Lower leg skin (tissue), 3 donors: ENCODE measurements around the gene GAL3ST1.

Source experiments
- POLR2A ChIP-seq, 2 donors: fragments of 450-650 bp; IDR thresholded peaks; one replicate each; pipeline ENCODE4 v1.6.1; 2016 to 2017; ENCODE audit warnings: antibody characterized with exemption in 2 of 2, mild to moderate bottlenecking in 1 of 2, moderate library complexity in 1 of 2
- TF ChIP-seq, protein P1 (sequence below), 3 donors: fragments of 450-650 bp; IDR thresholded peaks; one replicate each; pipeline ENCODE4 v1.5.1; 2016; ENCODE audit warnings: antibody characterized with exemption in 3 of 3, mild to moderate bottlenecking in 3 of 3, moderate library complexity in 2 of 3

GRCh38 chr22:30582788-30583545, 8.5 kb upstream of the GAL3ST1 start:
- TF ChIP-seq, protein P1, sequence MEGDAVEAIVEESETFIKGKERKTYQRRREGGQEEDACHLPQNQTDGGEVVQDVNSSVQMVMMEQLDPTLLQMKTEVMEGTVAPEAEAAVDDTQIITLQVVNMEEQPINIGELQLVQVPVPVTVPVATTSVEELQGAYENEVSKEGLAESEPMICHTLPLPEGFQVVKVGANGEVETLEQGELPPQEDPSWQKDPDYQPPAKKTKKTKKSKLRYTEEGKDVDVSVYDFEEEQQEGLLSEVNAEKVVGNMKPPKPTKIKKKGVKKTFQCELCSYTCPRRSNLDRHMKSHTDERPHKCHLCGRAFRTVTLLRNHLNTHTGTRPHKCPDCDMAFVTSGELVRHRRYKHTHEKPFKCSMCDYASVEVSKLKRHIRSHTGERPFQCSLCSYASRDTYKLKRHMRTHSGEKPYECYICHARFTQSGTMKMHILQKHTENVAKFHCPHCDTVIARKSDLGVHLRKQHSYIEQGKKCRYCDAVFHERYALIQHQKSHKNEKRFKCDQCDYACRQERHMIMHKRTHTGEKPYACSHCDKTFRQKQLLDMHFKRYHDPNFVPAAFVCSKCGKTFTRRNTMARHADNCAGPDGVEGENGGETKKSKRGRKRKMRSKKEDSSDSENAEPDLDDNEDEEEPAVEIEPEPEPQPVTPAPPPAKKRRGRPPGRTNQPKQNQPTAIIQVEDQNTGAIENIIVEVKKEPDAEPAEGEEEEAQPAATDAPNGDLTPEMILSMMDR (IDR thresholded peaks at IDR 0.05) = no peak
- no peak for TF ChIP-seq POLR2A (IDR thresholded peaks at IDR 0.05)
